H9 (cell line): Measurements from ENCODE around the gene IL31RA. TPM values are rescaled to one million over a fixed set of nuclear protein-coding genes. Genes with fewer than 3 reads are reported as not detected.

Source experiments
- DNase-seq: peaks from one replicate; pipeline ENCODE4 v3.0.0-alpha.2; 2017
- H2AFZ ChIP-seq: one replicate; pipeline ENCODE4 v1.6.1; 2013; ENCODE audit warnings: mild to moderate bottlenecking, low read length, control low read depth, moderate library complexity
- H2AK5ac ChIP-seq: 2 replicates; pipeline ENCODE4 v1.6.1; 2013; ENCODE audit warnings: low read length, control low read depth, mixed read lengths; ENCODE audit not compliant: insufficient read length
- H2BK120ac ChIP-seq: one replicate; pipeline ENCODE4 v1.6.1; 2013; ENCODE audit warnings: low read depth, mild to moderate bottlenecking, low read length, control low read depth, inconsistent platforms; ENCODE audit not compliant: poor library complexity, severe bottlenecking
- H2BK12ac ChIP-seq: 2 replicates; pipeline ENCODE4 v1.6.1; 2013; ENCODE audit warnings: low read length, control low read depth, mixed read lengths, low read depth; ENCODE audit not compliant: insufficient read length
- H2BK15ac ChIP-seq: 2 replicates; pipeline ENCODE4 v1.6.1; 2013; ENCODE audit warnings: low read depth, low read length, control low read depth
- H2BK20ac ChIP-seq: one replicate; pipeline ENCODE4 v1.6.1; 2013; ENCODE audit warnings: low read depth, mild to moderate bottlenecking, low read length, control low read depth, inconsistent platforms; ENCODE audit not compliant: poor library complexity, severe bottlenecking
- H2BK5ac ChIP-seq: 2 replicates; pipeline ENCODE4 v1.6.1; 2013; ENCODE audit warnings: low read length, control low read depth, mixed read lengths; ENCODE audit not compliant: insufficient read length
- H3K14ac ChIP-seq: 2 replicates; pipeline ENCODE4 v1.6.1; 2013; ENCODE audit warnings: low read length, control low read depth; ENCODE audit not compliant: insufficient read depth
- H3K18ac ChIP-seq: 2 replicates; pipeline ENCODE4 v1.6.1; 2013; ENCODE audit warnings: low read depth, mild to moderate bottlenecking, mixed read lengths, low read length, control low read depth; ENCODE audit not compliant: insufficient read length
- H3K23ac ChIP-seq: 2 replicates; pipeline ENCODE4 v1.6.1; 2013; ENCODE audit warnings: low read length, control low read depth, mixed read lengths, low read depth; ENCODE audit not compliant: insufficient read length
- H3K23me2 ChIP-seq: 2 replicates; pipeline ENCODE4 v1.6.1; 2013; ENCODE audit warnings: low read depth, mild to moderate bottlenecking, mixed read lengths, low read length, control low read depth; ENCODE audit not compliant: insufficient read length, poor library complexity, severe bottlenecking
- H3K27ac ChIP-seq: 2 replicates; pipeline ENCODE4 v1.5.1; 2013; ENCODE audit warnings: low read length, control low read depth, mixed read lengths, low read depth; ENCODE audit not compliant: insufficient read length
- H3K27me3 ChIP-seq: 2 replicates; pipeline ENCODE4 v1.6.1; 2013; ENCODE audit warnings: low read length, control low read depth, inconsistent platforms; ENCODE audit not compliant: insufficient read depth
- H3K4ac ChIP-seq: 2 replicates; pipeline ENCODE4 v1.6.1; 2013; ENCODE audit warnings: low read depth, mild to moderate bottlenecking, control low read depth, inconsistent platforms, low read length, moderate library complexity
- H3K4me1 ChIP-seq: 2 replicates; pipeline ENCODE4 v1.6.1; 2013; ENCODE audit warnings: low read length, control low read depth, inconsistent platforms; ENCODE audit not compliant: insufficient read depth
- H3K4me2 ChIP-seq: 2 replicates; pipeline ENCODE4 v1.6.1; 2013; ENCODE audit warnings: low read length, control low read depth, mixed read lengths; ENCODE audit not compliant: insufficient read length, insufficient read depth
- H3K56ac ChIP-seq: 2 replicates; pipeline ENCODE4 v1.6.1; 2013; ENCODE audit warnings: low read depth, mild to moderate bottlenecking, mixed read lengths, low read length, control low read depth; ENCODE audit not compliant: insufficient read length
- H3K79me1 ChIP-seq: 2 replicates; pipeline ENCODE4 v1.6.1; 2013; ENCODE audit warnings: low read depth, mild to moderate bottlenecking, moderate library complexity, low read length, control low read depth, inconsistent platforms; ENCODE audit not compliant: insufficient read depth, poor library complexity, severe bottlenecking
- H3K79me2 ChIP-seq: 2 replicates; pipeline ENCODE4 v1.6.1; 2013; ENCODE audit warnings: low read length, control low read depth, inconsistent platforms; ENCODE audit not compliant: insufficient read depth
- H3K9ac ChIP-seq: 2 replicates; pipeline ENCODE4 v1.6.1; 2013; ENCODE audit warnings: low read length, control low read depth, mixed read lengths; ENCODE audit not compliant: insufficient read length; ENCODE audit errors: extremely low read depth
- H3K9me3 ChIP-seq: one replicate; pipeline ENCODE4 v1.6.1; 2013; ENCODE audit warnings: low read depth, low read length, inconsistent platforms; ENCODE audit not compliant: control insufficient read depth
- H3T11ph ChIP-seq: one replicate; pipeline ENCODE4 v1.6.1; 2013; ENCODE audit warnings: mild to moderate bottlenecking, low read length, control low read depth, inconsistent platforms
- H4K20me1 ChIP-seq: one replicate; pipeline ENCODE4 v1.6.1; 2013; ENCODE audit not compliant: control insufficient read depth, insufficient read length, insufficient read depth
- H4K5ac ChIP-seq: 2 replicates; pipeline ENCODE4 v1.6.1; 2013; ENCODE audit warnings: low read depth, mild to moderate bottlenecking, mixed read lengths, low read length, control low read depth; ENCODE audit not compliant: insufficient read length
- H4K8ac ChIP-seq: replicated peaks from 2 replicates; pipeline ENCODE4 v1.6.1; 2013; ENCODE audit warnings: low read length, control low read depth, mixed read lengths, low read depth; ENCODE audit not compliant: insufficient read length
- H4K91ac ChIP-seq: 2 replicates; pipeline ENCODE4 v1.6.1; 2013; ENCODE audit warnings: low read depth, mild to moderate bottlenecking, moderate library complexity, mixed read lengths, low read length, control low read depth; ENCODE audit not compliant: insufficient read length
- H3K27ac Mint-ChIP-seq, 3 experiments: 2 replicates in 2 of 3; 3 replicates in 1 of 3; pipeline ENCODE4 v1.8.0; 2020 to 2021; ENCODE audit warnings: mixed read lengths in 3 of 3, mild to moderate bottlenecking in 1 of 3, moderate library complexity in 1 of 3
- H3K27me3 Mint-ChIP-seq: 2 replicates; pipeline ENCODE4 v1.8.0; 2021; ENCODE audit warnings: low read depth, mild to moderate bottlenecking, moderate library complexity, mixed read lengths
- H3K36me3 Mint-ChIP-seq, 3 experiments: 2 replicates in 2 of 3; 3 replicates in 1 of 3; pipeline ENCODE4 v1.8.0; 2020 to 2021; ENCODE audit warnings: low read depth in 3 of 3, mixed read lengths in 3 of 3; ENCODE audit not compliant: insufficient read depth in 1 of 3
- H3K4me1 Mint-ChIP-seq, 2 experiments: 2 replicates each; pipeline ENCODE4 v1.8.0; 2020; ENCODE audit warnings: mixed read lengths in 2 of 2
- H3K4me3 Mint-ChIP-seq, 2 experiments: 2 replicates in 1 of 2; 3 replicates in 1 of 2; pipeline ENCODE4 v1.8.0; 2020 to 2021; ENCODE audit warnings: mild to moderate bottlenecking in 2 of 2, mixed read lengths in 2 of 2, moderate library complexity in 1 of 2
- H3K9me3 Mint-ChIP-seq, 2 experiments: 2 replicates in 1 of 2; 3 replicates in 1 of 2; pipeline ENCODE4 v1.8.0; 2020; ENCODE audit warnings: mild to moderate bottlenecking in 2 of 2, mixed read lengths in 2 of 2, moderate library complexity in 1 of 2
- WGBS: extraction: QIAGEN DNeasy Blood & Tissue Kit; methylation state at CpG from one replicate; pipeline ENCODE4 v1.1.7; 2013; ENCODE audit warnings: missing lambda C conversion rate, low lambda C conversion rate, mixed read lengths; ENCODE audit not compliant: insufficient read length; ENCODE audit errors: extremely low coverage; 5-methylcytosine and 5-hydroxymethylcytosine counted together
- total RNA-seq: library from RNA; stranded (reverse); gene quantifications from 2 replicates; pipeline ENCODE4 v1.2.1, GENCODE V29; 2021
- TF ChIP-seq, protein P1 (sequence below): fragments of 200-600 bp; sonication (generic); conservative IDR thresholded peaks from 3 replicates; pipeline ENCODE4 v1.8.0; 2021; ENCODE audit warnings: antibody characterized with exemption, mild to moderate bottlenecking

Gene IL31RA
- total RNA-seq, 1 experiment from 2014 or later, result 0.11 TPM

DNA sequence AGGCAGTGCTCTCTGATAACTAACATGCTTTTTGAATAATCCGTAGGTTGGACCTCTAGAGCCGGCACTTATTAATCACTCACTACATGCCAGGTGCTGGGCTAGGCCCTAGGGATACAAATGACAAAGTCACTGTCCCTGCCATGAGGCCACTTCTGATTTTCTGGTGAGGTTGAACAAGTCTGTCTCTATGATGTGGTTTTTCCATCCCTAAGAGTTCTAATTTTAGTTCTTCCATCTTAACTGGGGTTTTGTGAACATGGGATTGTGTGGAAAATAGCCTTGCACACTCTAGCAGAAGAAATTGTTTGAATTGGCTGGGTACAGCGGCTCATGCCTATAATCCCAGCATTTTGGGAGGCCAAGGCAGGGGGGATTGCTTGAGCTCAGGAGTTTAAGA lies 64.6 kb downstream of the IL31RA start:
- Histone ChIP-seq H3K14ac (no peak overlapping the region), H2AFZ (no peak overlapping the region), H3K79me2 (no peaks in the 10 kb centered on the region), H4K5ac (no peak overlapping the region), H3K4me1 (no peaks in the 10 kb centered on the region), H3K4me2 (no peak overlapping the region), H3K9me3 (no peaks in the 10 kb centered on the region), H2BK120ac (no peak overlapping the region), H4K91ac (no peak overlapping the region), H4K20me1 (no peaks in the 10 kb centered on the region), H3K18ac (no peak overlapping the region), H2BK5ac (no peak overlapping the region), H3K9ac (no peak overlapping the region), H2AK5ac (no peak overlapping the region), H3K4ac (no peak overlapping the region), H3K27ac (no peak overlapping the region), H3T11ph (no peak overlapping the region), H3K27me3 (no peaks in the 10 kb centered on the region), H3K23ac (no peak overlapping the region), H2BK15ac (no peak overlapping the region), H3K23me2 (no peaks in the 10 kb centered on the region), H3K79me1 (no peaks in the 10 kb centered on the region), H2BK20ac (no peak overlapping the region), H2BK12ac (no peak overlapping the region), H4K8ac (no peak overlapping the region), H3K56ac (no peak overlapping the region)
- Mint-ChIP-seq H3K9me3 (no peaks in the 10 kb centered on the region), H3K27me3 (no peaks in the 10 kb centered on the region), H3K36me3 (no peaks in the 10 kb centered on the region), H3K27ac (no peak overlapping the region), H3K4me3 (no peak overlapping the region), H3K4me1 (no peaks in the 10 kb centered on the region)
- DNase-seq, result no peak
- TF ChIP-seq, protein P1, sequence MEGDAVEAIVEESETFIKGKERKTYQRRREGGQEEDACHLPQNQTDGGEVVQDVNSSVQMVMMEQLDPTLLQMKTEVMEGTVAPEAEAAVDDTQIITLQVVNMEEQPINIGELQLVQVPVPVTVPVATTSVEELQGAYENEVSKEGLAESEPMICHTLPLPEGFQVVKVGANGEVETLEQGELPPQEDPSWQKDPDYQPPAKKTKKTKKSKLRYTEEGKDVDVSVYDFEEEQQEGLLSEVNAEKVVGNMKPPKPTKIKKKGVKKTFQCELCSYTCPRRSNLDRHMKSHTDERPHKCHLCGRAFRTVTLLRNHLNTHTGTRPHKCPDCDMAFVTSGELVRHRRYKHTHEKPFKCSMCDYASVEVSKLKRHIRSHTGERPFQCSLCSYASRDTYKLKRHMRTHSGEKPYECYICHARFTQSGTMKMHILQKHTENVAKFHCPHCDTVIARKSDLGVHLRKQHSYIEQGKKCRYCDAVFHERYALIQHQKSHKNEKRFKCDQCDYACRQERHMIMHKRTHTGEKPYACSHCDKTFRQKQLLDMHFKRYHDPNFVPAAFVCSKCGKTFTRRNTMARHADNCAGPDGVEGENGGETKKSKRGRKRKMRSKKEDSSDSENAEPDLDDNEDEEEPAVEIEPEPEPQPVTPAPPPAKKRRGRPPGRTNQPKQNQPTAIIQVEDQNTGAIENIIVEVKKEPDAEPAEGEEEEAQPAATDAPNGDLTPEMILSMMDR, result no peak
- WGBS, result no CpG with 5 or more reads among the region's 3 CpGs
